GM19193 (cell line): ENCODE results near the gene CHRND.

Experiments used
- POLR2A ChIP-seq: IDR thresholded peaks from 4 replicates; pipeline ENCODE4 v1.6.1; 2011; ENCODE audit not compliant: insufficient read depth, insufficient read length; ENCODE audit errors: extremely low read depth

Gene CHRND

GRCh38 chr2:232538671-232539070 lies 12.7 kb downstream of the CHRND start:
- TF ChIP-seq POLR2A: no peak

GRCh38 chr2:232539298-232540231 lies 13.6 kb downstream of the CHRND start, which contains the start of gene CHRNG:
Gene CHRNG (plus strand): TSS chr2:232539692. CDS start chr2:232539748, 56 bp downstream.
- TF ChIP-seq POLR2A: no peak

GRCh38 chr2:232540441-232541041 lies 14.6 kb downstream of the CHRND start:
- TF ChIP-seq POLR2A: no peak

- TF ChIP-seq POLR2A: no peak
Measured at GRCh38 chr2:232541195-232541960, 15.4 kb downstream of the CHRND start.

- no peak for TF ChIP-seq POLR2A
Measured at GRCh38 chr2:232541961-232542714, 16.2 kb downstream of the CHRND start.

- no peak for TF ChIP-seq POLR2A
Measured at GRCh38 chr2:232542715-232543467, 16.9 kb downstream of the CHRND start.

GRCh38 chr2:232543491-232543890 lies 17.5 kb downstream of the CHRND start:
- no peak for TF ChIP-seq POLR2A

- TF ChIP-seq POLR2A: no peak
Measured at GRCh38 chr2:232543928-232544631, 18.1 kb downstream of the CHRND start.

- TF ChIP-seq POLR2A: no peak
Measured at GRCh38 chr2:232544674-232545073, 18.7 kb downstream of the CHRND start.

GRCh38 chr2:232545511-232546375 lies 19.8 kb downstream of the CHRND start:
- TF ChIP-seq POLR2A: no peak

- no peak for TF ChIP-seq POLR2A
Measured at GRCh38 chr2:232547991-232548390, 22.0 kb downstream of the CHRND start.

GRCh38 chr2:232549655-232550353 lies 23.8 kb downstream of the CHRND start:
- TF ChIP-seq POLR2A: no peak
